ENCODE results near the gene ZNF628. TPM values are rescaled to one million over a fixed set of nuclear protein-coding genes. Genes with fewer than 3 reads are reported as not detected.

The ZNF628 gene
- total and polyA plus RNA-seq, 2 of the 8 experiments (the other 6 are each of a cell fraction or from before 2014, with no cell fraction given), result 1.7 to 10.8 TPM

GRCh38 chr19:55504981-55505380 is 28.6 kb downstream of the ZNF628 start (continued):
- TF ChIP-seq, protein P1, sequence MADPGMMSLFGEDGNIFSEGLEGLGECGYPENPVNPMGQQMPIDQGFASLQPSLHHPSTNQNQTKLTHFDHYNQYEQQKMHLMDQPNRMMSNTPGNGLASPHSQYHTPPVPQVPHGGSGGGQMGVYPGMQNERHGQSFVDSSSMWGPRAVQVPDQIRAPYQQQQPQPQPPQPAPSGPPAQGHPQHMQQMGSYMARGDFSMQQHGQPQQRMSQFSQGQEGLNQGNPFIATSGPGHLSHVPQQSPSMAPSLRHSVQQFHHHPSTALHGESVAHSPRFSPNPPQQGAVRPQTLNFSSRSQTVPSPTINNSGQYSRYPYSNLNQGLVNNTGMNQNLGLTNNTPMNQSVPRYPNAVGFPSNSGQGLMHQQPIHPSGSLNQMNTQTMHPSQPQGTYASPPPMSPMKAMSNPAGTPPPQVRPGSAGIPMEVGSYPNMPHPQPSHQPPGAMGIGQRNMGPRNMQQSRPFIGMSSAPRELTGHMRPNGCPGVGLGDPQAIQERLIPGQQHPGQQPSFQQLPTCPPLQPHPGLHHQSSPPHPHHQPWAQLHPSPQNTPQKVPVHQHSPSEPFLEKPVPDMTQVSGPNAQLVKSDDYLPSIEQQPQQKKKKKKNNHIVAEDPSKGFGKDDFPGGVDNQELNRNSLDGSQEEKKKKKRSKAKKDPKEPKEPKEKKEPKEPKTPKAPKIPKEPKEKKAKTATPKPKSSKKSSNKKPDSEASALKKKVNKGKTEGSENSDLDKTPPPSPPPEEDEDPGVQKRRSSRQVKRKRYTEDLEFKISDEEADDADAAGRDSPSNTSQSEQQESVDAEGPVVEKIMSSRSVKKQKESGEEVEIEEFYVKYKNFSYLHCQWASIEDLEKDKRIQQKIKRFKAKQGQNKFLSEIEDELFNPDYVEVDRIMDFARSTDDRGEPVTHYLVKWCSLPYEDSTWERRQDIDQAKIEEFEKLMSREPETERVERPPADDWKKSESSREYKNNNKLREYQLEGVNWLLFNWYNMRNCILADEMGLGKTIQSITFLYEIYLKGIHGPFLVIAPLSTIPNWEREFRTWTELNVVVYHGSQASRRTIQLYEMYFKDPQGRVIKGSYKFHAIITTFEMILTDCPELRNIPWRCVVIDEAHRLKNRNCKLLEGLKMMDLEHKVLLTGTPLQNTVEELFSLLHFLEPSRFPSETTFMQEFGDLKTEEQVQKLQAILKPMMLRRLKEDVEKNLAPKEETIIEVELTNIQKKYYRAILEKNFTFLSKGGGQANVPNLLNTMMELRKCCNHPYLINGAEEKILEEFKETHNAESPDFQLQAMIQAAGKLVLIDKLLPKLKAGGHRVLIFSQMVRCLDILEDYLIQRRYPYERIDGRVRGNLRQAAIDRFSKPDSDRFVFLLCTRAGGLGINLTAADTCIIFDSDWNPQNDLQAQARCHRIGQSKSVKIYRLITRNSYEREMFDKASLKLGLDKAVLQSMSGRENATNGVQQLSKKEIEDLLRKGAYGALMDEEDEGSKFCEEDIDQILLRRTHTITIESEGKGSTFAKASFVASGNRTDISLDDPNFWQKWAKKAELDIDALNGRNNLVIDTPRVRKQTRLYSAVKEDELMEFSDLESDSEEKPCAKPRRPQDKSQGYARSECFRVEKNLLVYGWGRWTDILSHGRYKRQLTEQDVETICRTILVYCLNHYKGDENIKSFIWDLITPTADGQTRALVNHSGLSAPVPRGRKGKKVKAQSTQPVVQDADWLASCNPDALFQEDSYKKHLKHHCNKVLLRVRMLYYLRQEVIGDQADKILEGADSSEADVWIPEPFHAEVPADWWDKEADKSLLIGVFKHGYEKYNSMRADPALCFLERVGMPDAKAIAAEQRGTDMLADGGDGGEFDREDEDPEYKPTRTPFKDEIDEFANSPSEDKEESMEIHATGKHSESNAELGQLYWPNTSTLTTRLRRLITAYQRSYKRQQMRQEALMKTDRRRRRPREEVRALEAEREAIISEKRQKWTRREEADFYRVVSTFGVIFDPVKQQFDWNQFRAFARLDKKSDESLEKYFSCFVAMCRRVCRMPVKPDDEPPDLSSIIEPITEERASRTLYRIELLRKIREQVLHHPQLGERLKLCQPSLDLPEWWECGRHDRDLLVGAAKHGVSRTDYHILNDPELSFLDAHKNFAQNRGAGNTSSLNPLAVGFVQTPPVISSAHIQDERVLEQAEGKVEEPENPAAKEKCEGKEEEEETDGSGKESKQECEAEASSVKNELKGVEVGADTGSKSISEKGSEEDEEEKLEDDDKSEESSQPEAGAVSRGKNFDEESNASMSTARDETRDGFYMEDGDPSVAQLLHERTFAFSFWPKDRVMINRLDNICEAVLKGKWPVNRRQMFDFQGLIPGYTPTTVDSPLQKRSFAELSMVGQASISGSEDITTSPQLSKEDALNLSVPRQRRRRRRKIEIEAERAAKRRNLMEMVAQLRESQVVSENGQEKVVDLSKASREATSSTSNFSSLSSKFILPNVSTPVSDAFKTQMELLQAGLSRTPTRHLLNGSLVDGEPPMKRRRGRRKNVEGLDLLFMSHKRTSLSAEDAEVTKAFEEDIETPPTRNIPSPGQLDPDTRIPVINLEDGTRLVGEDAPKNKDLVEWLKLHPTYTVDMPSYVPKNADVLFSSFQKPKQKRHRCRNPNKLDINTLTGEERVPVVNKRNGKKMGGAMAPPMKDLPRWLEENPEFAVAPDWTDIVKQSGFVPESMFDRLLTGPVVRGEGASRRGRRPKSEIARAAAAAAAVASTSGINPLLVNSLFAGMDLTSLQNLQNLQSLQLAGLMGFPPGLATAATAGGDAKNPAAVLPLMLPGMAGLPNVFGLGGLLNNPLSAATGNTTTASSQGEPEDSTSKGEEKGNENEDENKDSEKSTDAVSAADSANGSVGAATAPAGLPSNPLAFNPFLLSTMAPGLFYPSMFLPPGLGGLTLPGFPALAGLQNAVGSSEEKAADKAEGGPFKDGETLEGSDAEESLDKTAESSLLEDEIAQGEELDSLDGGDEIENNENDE (IDR thresholded peaks at IDR 0.05; ENCODE audit: insufficient replicate concordance, low read length), result no peak
- no peak for TF ChIP-seq KDM5A (IDR thresholded peaks at IDR 0.05; ENCODE audit: low read length)
- no peak for TF ChIP-seq BACH1 (IDR thresholded peaks at IDR 0.05; ENCODE audit: low read length)
- TF ChIP-seq BCL11A (IDR thresholded peaks at IDR 0.05; ENCODE audit: low read depth in 2 of 2, low read length in 2 of 2), result no peak
- TF ChIP-seq BRCA1 (IDR thresholded peaks at IDR 0.05; ENCODE audit: low read depth, low read length), result no peak
- TF ChIP-seq CHD2 (IDR thresholded peaks at IDR 0.05; ENCODE audit: low read length), result no peak
- TF ChIP-seq POLR2AphosphoS5 (IDR thresholded peaks at IDR 0.05; ENCODE audit: low read depth, low read length), result no peak
- TF ChIP-seq CEBPB (IDR thresholded peaks at IDR 0.05; ENCODE audit: low read depth, low read length), result no peak
- no peak for TF ChIP-seq YY1 (IDR thresholded peaks at IDR 0.05; ENCODE audit: low read depth, low read length)
- no peak for TF ChIP-seq ATF3 (IDR thresholded peaks at IDR 0.05; ENCODE audit: insufficient read depth, low read depth, low read length)
- no peak for TF ChIP-seq JUN (IDR thresholded peaks at IDR 0.05; ENCODE audit: low read depth, low read length)
- TF ChIP-seq KDM1A (IDR thresholded peaks at IDR 0.05; ENCODE audit: borderline replicate concordance, low read length), result no peak
- no peak for TF ChIP-seq NANOG (IDR thresholded peaks at IDR 0.05; ENCODE audit: insufficient read depth, low read depth, low read length, poor library complexity, severe bottlenecking)
